Colonic mucosa (tissue), 4 donors: Measurements from ENCODE around the gene STK39. TPM values are rescaled to one million over a fixed set of nuclear protein-coding genes. Genes with fewer than 3 reads are reported as not detected.

Experiments used
- DNase-seq: peaks from one replicate; pipeline ENCODE4 v3.0.0-alpha.2; 2020
- H3K27ac ChIP-seq: fragments of 200-600 bp; one replicate; pipeline ENCODE4 v1.8.0; 2021
- H3K27me3 ChIP-seq: fragments of 200-600 bp; one replicate; pipeline ENCODE4 v1.8.0; 2021
- H3K36me3 ChIP-seq: fragments of 200-600 bp; one replicate; pipeline ENCODE4 v1.8.0; 2021
- H3K4me1 ChIP-seq: fragments of 200-600 bp; one replicate; pipeline ENCODE4 v1.8.0; 2021; ENCODE audit warnings: mild to moderate bottlenecking
- H3K4me3 ChIP-seq: fragments of 200-600 bp; one replicate; pipeline ENCODE4 v1.8.0; 2021
- H3K9ac ChIP-seq, 2 donors: one replicate each; pipeline ENCODE4 v1.7.0; 2013; ENCODE audit warnings: control low read depth in 2 of 2, low read depth in 2 of 2, low read length in 2 of 2
- H3K9me3 ChIP-seq: fragments of 200-600 bp; one replicate; pipeline ENCODE4 v1.8.0; 2021
- intact Hi-C: fragments of 100-400 bp; cut with DNase I; formaldehyde crosslinking; loops from one replicate; pipeline ENCODE4 v1.14.1; 2022
- total RNA-seq, 2 donors: library from RNA; stranded (reverse); fragmentation: NEBNext Ultra II Directional in 1 of 2; extraction: Animal tissue kit (Norgen Biotek cat#: 25700) in 1 of 2; gene quantifications; one replicate each; pipeline ENCODE4 v1.2.1, GENCODE V29; 2021
- TF ChIP-seq, protein P1 (sequence below): fragments of 200-600 bp; IDR thresholded peaks from one replicate; pipeline ENCODE4 v1.8.0; 2022; ENCODE audit warnings: antibody characterized with exemption, mild to moderate bottlenecking
- donor health status: healthy.
- donor health status: DM: no; HTN: no; CAD: no.
- donor health status: DM: no; HTN: no; CAD: no.

STK39 gene
- total RNA-seq, 2 donors from 2014 or later, result 35.9 to 41.2 TPM

DNA sequence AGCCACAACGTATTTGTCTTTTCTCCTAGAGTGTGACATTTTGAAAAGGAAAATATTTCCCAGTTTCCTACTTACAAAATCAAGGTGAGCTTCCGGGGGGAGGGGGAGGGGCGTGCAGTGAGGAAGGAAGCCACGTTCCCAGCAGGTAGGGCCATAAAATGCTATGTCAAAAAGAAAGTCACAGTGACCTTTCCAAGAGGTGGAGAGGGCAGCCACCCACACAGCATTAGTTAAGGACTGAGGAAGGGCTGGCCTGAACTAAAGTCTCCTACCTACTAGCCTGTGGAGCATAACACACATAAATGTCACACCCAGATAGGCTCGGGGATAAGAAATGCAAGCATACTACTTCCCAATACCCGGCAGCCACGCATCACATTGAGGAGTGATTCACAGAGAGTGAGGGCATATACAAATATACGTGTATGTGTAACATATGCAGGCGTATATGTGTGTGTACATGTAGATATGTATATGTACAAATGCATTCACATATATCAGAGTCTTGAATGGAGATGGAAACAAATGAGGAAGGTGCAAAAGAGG, 191.1 kb downstream of the STK39 start:
- no peaks in the 10 kb centered on the region for H3K36me3 ChIP-seq
- H3K4me1 ChIP-seq, result no peaks in the 10 kb centered on the region
- no peaks in the 10 kb centered on the region for H3K9me3 ChIP-seq
- H3K27me3 ChIP-seq, result no peaks in the 10 kb centered on the region
- intact Hi-C loops, result no loop called here
- peak; percentile 29 for DNase-seq
- no peak overlapping the region for H3K4me3 ChIP-seq
- TF ChIP-seq, protein P1, sequence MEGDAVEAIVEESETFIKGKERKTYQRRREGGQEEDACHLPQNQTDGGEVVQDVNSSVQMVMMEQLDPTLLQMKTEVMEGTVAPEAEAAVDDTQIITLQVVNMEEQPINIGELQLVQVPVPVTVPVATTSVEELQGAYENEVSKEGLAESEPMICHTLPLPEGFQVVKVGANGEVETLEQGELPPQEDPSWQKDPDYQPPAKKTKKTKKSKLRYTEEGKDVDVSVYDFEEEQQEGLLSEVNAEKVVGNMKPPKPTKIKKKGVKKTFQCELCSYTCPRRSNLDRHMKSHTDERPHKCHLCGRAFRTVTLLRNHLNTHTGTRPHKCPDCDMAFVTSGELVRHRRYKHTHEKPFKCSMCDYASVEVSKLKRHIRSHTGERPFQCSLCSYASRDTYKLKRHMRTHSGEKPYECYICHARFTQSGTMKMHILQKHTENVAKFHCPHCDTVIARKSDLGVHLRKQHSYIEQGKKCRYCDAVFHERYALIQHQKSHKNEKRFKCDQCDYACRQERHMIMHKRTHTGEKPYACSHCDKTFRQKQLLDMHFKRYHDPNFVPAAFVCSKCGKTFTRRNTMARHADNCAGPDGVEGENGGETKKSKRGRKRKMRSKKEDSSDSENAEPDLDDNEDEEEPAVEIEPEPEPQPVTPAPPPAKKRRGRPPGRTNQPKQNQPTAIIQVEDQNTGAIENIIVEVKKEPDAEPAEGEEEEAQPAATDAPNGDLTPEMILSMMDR, result no peak
- no peak overlapping the region for H3K9ac ChIP-seq
- H3K27ac ChIP-seq, result no peak overlapping the region

DNA sequence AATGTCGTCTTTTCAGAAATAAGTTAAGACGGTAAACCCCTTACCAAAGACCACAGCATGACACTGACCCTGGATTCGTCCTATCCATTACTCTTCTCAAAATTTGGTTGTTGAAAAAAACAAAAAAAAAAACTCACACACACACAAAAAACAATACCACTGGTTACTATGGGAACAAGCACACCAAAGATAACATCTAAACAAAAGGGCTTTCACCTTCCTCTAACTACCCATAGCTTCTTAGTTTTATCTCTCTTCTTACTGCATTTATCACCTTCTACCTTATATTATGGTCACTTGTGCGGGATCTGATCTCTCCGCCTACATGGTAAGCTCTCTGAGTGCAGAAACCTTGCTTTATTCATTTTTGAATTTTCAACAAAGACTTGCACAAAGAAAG, 192.7 kb downstream of the STK39 start:
- Histone ChIP-seq H3K27me3 (no peaks in the 10 kb centered on the region), H3K4me1 (no peaks in the 10 kb centered on the region), H3K9ac (no peak overlapping the region), H3K4me3 (no peak overlapping the region), H3K36me3 (no peaks in the 10 kb centered on the region), H3K27ac (no peak overlapping the region), H3K9me3 (no peaks in the 10 kb centered on the region)
- TF ChIP-seq, protein P1, result no peak
- DNase-seq, result no peak
- intact Hi-C loops, result no loop called here

DNA sequence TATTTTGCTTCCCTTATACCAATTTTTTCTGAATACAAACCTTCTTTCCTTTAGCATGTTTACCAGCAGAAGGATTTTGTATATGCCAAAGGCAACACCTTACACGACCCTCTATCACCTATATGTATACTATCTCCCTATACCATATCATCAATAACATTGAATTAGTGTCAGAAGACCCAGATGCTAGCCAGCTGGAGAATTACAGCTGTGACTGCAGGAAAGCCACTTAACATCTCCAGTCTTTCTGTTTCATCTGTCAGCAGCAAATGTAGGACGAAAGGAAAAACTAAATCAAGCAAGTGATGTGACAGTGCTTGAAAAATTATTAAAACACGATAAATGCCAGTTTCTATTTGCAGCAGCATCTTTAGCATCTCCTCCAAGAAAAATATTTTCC, 193.7 kb downstream of the STK39 start:
- Histone ChIP-seq H3K27ac (no peak overlapping the region), H3K9me3 (no peaks in the 10 kb centered on the region), H3K9ac (no peak overlapping the region), H3K4me1 (no peaks in the 10 kb centered on the region), H3K27me3 (no peaks in the 10 kb centered on the region), H3K36me3 (no peaks in the 10 kb centered on the region), H3K4me3 (no peak overlapping the region)
- DNase-seq, result no peak
- intact Hi-C loops, result no loop called here
- TF ChIP-seq, protein P1, result no peak

DNA sequence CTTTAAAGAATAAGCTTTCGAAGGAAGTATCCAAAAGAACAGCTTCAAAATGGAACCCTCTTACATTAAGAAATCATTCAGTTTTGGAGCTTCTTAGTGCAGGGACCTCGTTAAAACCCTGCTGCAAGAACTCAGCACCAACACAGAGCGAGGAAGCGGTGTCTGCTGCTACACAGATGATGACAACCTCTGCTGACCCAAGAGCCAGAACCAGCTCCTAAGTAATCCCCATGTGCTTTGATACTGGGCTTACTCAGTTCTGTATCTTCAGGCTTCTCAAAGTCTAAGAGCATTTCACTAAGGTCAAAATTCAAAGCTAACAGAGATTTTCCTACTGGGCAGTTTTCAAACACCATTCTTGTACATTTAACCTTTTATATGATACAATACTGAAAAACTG, 194.6 kb downstream of the STK39 start:
- Histone ChIP-seq H3K27ac (no peak overlapping the region), H3K27me3 (no peaks in the 10 kb centered on the region), H3K4me3 (no peak overlapping the region), H3K9me3 (no peaks in the 10 kb centered on the region), H3K9ac (no peak overlapping the region), H3K4me1 (no peaks in the 10 kb centered on the region), H3K36me3 (no peaks in the 10 kb centered on the region)
- DNase-seq, result no peak
- TF ChIP-seq, protein P1, result no peak
- intact Hi-C loops, result no loop called here

DNA sequence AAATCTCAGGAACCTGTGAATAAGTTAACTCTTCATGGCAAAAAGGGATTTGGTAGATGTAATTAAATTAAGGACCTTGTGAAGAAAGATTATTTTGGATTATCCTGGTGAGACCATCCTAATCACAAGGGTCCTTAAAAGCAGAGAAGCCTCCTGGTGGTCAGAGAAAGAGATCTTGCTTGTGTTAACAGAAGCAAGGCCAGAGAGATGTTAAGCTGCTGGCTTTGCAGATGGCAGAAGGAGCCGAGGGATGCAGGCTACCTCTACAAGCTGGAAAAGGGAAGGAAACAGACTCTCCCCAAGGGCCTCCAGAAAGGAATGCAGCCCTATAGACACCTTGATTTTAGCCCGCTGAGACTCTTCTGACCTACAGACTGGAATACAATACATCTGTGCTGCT, 197.0 kb downstream of the STK39 start:
- Histone ChIP-seq H3K4me1 (no peaks in the 10 kb centered on the region), H3K9me3 (no peaks in the 10 kb centered on the region), H3K9ac (no peak overlapping the region), H3K27me3 (no peaks in the 10 kb centered on the region), H3K27ac (no peak overlapping the region), H3K4me3 (no peak overlapping the region), H3K36me3 (no peaks in the 10 kb centered on the region)
- intact Hi-C loops, result no loop called here
- TF ChIP-seq, protein P1, result no peak
- DNase-seq, result no peak

DNA sequence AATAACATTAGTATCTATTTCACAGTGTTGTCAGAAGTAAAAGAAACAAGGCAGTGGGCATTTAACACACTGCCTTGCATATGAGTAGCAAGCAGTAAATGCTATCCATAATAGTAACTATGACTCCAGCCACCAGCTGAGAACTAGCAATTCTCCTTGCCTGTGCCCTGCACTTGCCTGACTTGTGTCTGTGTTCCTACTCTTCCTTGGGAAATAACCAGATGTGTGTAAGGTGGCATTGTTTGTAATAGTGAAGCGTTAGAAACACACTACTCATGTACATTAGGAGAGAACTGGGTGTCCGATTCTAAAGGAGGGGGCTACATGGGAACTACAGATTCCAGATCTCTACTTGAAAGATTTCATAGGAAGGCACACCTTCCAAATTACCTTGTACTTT, 197.8 kb downstream of the STK39 start:
- Histone ChIP-seq H3K27me3 (no peaks in the 10 kb centered on the region), H3K9me3 (no peaks in the 10 kb centered on the region), H3K9ac (no peak overlapping the region), H3K27ac (no peak overlapping the region), H3K36me3 (no peaks in the 10 kb centered on the region), H3K4me1 (no peaks in the 10 kb centered on the region), H3K4me3 (no peak overlapping the region)
- no peak for DNase-seq
- intact Hi-C loops, result no loop called here
- TF ChIP-seq, protein P1, result no peak
